Spleen (tissue), 13 donors: ENCODE data around the gene OR7A5. TPM values are rescaled to one million over a fixed set of nuclear protein-coding genes. Genes with fewer than 3 reads are reported as not detected.
A peak's percentile ranks its signal among the peaks of the same experiment; 100 is the strongest.

Source experiments
- DNase-seq: peaks from one replicate; pipeline ENCODE4 v3.0.0-alpha.2; 2020
- H3K27ac ChIP-seq, 8 donors: fragments of 200-600 bp; sonication (generic) in 7 of 8; 1 replicate in 4 of 8; 2 replicates in 4 of 8; pipeline versions ENCODE4 v1.5.0 to v1.8.0; 2016 to 2021; ENCODE audit warnings: inconsistent platforms in 4 of 8, mild to moderate bottlenecking in 4 of 8, moderate library complexity in 1 of 8
- H3K27me3 ChIP-seq, 7 donors: fragments of 200-600 bp; sonication (generic) in 6 of 7; replicated peaks in 1 of 7; 1 replicate in 4 of 7; 2 replicates in 3 of 7; pipeline versions ENCODE4 v1.5.0 to v1.8.0; 2016 to 2021; ENCODE audit warnings: inconsistent platforms in 3 of 7, mild to moderate bottlenecking in 1 of 7
- H3K36me3 ChIP-seq, 6 donors: fragments of 200-600 bp; sonication (generic) in 5 of 6; 1 replicate in 4 of 6; 2 replicates in 2 of 6; pipeline versions ENCODE4 v1.5.0 to v1.8.0; 2016 to 2021; ENCODE audit warnings: inconsistent platforms in 2 of 6
- H3K4me1 ChIP-seq, 6 donors: fragments of 200-600 bp; sonication (generic) in 5 of 6; 1 replicate in 3 of 6; 2 replicates in 3 of 6; pipeline versions ENCODE4 v1.5.0 to v1.8.0; 2016 to 2021; ENCODE audit warnings: inconsistent platforms in 3 of 6
- H3K4me3 ChIP-seq, 8 donors: fragments of 200-600 bp; sonication (generic) in 7 of 8; 1 replicate in 4 of 8; 2 replicates in 4 of 8; pipeline versions ENCODE4 v1.5.0 to v1.8.0; 2016 to 2021; ENCODE audit warnings: inconsistent platforms in 4 of 8, mild to moderate bottlenecking in 4 of 8, moderate library complexity in 2 of 8
- H3K9me3 ChIP-seq, 8 donors: fragments of 200-600 bp; sonication (generic) in 7 of 8; 1 replicate in 4 of 8; 2 replicates in 4 of 8; pipeline versions ENCODE4 v1.5.0 to v1.8.0; 2016 to 2021; ENCODE audit warnings: inconsistent platforms in 4 of 8
- CTCF ChIP-seq, 11 experiments: fragments of 200-600 bp in 7 of 11; fragments of 450-650 bp in 4 of 11; sonication (generic) in 4 of 11; IDR thresholded peaks in 8 of 11; conservative IDR thresholded peaks in 3 of 11; 1 replicate in 7 of 11; 2 replicates in 4 of 11; pipeline versions ENCODE4 v1.4.0 to v1.8.0; 2016 to 2021; ENCODE audit warnings: antibody characterized with exemption in 11 of 11, inconsistent platforms in 4 of 11, mild to moderate bottlenecking in 1 of 11
- POLR2A ChIP-seq, 3 donors: fragments of 450-650 bp; IDR thresholded peaks; one replicate each; pipeline ENCODE4 v1.5.1; 2017; ENCODE audit warnings: antibody characterized with exemption in 3 of 3, mild to moderate bottlenecking in 1 of 3
- POLR2AphosphoS5 ChIP-seq, 3 donors: sonication (generic); formaldehyde crosslinking; IDR thresholded peaks; one replicate each; pipeline ENCODE4 v1.5.1; 2017; ENCODE audit warnings: antibody characterized with exemption in 3 of 3
- WGBS, 5 donors: extraction: QIAGEN DNeasy Blood & Tissue Kit in 3 of 5; methylation state at CpG; one replicate each; pipeline versions ENCODE4 v1.1.5 to v1.1.7; 2013 to 2018; 5-methylcytosine and 5-hydroxymethylcytosine counted together
- intact Hi-C: fragments of 100-400 bp; cut with DNase I; formaldehyde crosslinking; loops from one replicate; pipeline ENCODE4 v1.15.0; 2023; ENCODE audit warnings: low total_unique reads
- long read RNA-seq, 2 donors: transcript quantifications; one replicate each; lab custom pipeline, GENCODE V29; 2026
- polyA plus RNA-seq, 3 donors: library from polyadenylated mRNA; stranded (reverse); fragments of 200-250 nt; gene quantifications; one replicate each; pipeline ENCODE4 v1.2.1, GENCODE V29; 2013
- total RNA-seq, 7 donors: library from RNA; depleted of rRNA in 3 of 7; stranded (reverse); fragments of >200 nt in 3 of 7; fragmentation: NEBNext Ultra II Directional in 4 of 7; extraction: Animal tissue kit (Norgen Biotek cat#: 25700) in 4 of 7; gene quantifications; one replicate each; pipeline versions ENCODE4 v1.1.0 to v1.2.1, GENCODE V29; 2016 to 2021
- donor health status: healthy with polysubstance abuse.
- donor health status: DM: no; HTN: no; CAD: no; lungs with moderate emphysema.
- donor health status: DM: no; HTN: no; CAD: no.
- donor health status: Bipolar disorder and iron deficiency.
- donor health status: healthy.
- donor health status: DM: no; HTN: no; CAD: no.
- donor health status: DM: yes; HTN: yes; CAD: no.

OR7A5 gene
- total RNA-seq (not detected), polyA plus RNA-seq (not detected)
- long read RNA-seq, donor 1, result 0 reads
- long read RNA-seq, donor 2, result 0 reads

- Histone ChIP-seq H3K27me3 (no peaks in the 10 kb centered on the region), H3K27ac (no peak within 1 kb of the TSS), H3K9me3 (no peaks in the 10 kb centered on the region), H3K4me1 (no peaks in the 10 kb centered on the region), H3K4me3 (no peak within 1 kb of the TSS), H3K36me3 (no peaks in the 10 kb centered on the region)
- no peak for TF ChIP-seq CTCF (IDR thresholded peaks at IDR 0.05 in 8 of 11, conservative IDR thresholded peaks at IDR 0.05 in 3 of 11)
- TF ChIP-seq POLR2A (IDR thresholded peaks at IDR 0.05), result no peak
- no peak for TF ChIP-seq POLR2AphosphoS5 (IDR thresholded peaks at IDR 0.05)
- WGBS, 5 donors, result 42 to 72% (median 56%) methylated on average over 1 of the region's 1 CpG
- DNase-seq, result no peak
- intact Hi-C loops, result no loop called here
Observed at GRCh38 chr19:14835011-14835410, at the start of gene OR7A5, which contains the start of gene OR7C1. OR7A5 (minus strand) TSS chr19:14835185; CDS start chr19:14828241, 6,944 bp downstream. OR7C1 (minus strand) TSS chr19:14835185; CDS start chr19:14800136, 35,049 bp downstream.

- intact Hi-C loops, result loop anchor here (10.0 kb wide), 1 partner anchor 273 kb away; no protein-coding TSS in a partner anchor
- Histone ChIP-seq H3K4me1 (no peaks in the 10 kb centered on the region), H3K27ac (no peak overlapping the region), H3K9me3 (no peaks in the 10 kb centered on the region), H3K36me3 (no peaks in the 10 kb centered on the region), H3K27me3 (peaks cover 0 to 26% (median 0%) of the 10 kb centered on the region in 7 donors), H3K4me3 (no peak overlapping the region)
- TF ChIP-seq POLR2A (IDR thresholded peaks at IDR 0.05), result no peak
- no peak for TF ChIP-seq POLR2AphosphoS5 (IDR thresholded peaks at IDR 0.05)
- peak in 9 of 11 experiments; percentile 27 to 63 (median 55) for TF ChIP-seq CTCF (IDR thresholded peaks at IDR 0.05 in 8 of 11, conservative IDR thresholded peaks at IDR 0.05 in 3 of 11)
- WGBS, 5 donors, result 63 to 73% (median 72%) methylated on average over 4 of the region's 4 CpGs
- no peak for DNase-seq
Observed at GRCh38 chr19:14871619-14872230, 36.7 kb upstream of the OR7A5 start.

- intact Hi-C loops, result no loop called here
Observed at GRCh38 chr19:14868497-14868896, 33.5 kb upstream of the OR7A5 start.

More at GRCh38 chr19:14868497-14868896, 33.5 kb upstream of the OR7A5 start:
- DNase-seq, result no peak
- H3K4me1 ChIP-seq, result no peaks in the 10 kb centered on the region
- H3K36me3 ChIP-seq, result no peaks in the 10 kb centered on the region
- no peaks in the 10 kb centered on the region for H3K9me3 ChIP-seq
- 69 to 89% (median 84%) methylated on average over 5 of the region's 5 CpGs for WGBS, 5 donors
- no peak overlapping the region for H3K4me3 ChIP-seq
- TF ChIP-seq POLR2A (IDR thresholded peaks at IDR 0.05) (no peak), CTCF (IDR thresholded peaks at IDR 0.05 in 8 of 11, conservative IDR thresholded peaks at IDR 0.05 in 3 of 11) (no peak)
- no peak overlapping the region for H3K27ac ChIP-seq
- peaks cover 0 to 45% (median 0%) of the 10 kb centered on the region in 7 donors for H3K27me3 ChIP-seq
